Neuronal stem cell (in vitro differentiated cells): Measurements from ENCODE around the gene CACNA1I.

ENCODE experiments used
- DNase-seq: peaks from one replicate; pipeline ENCODE4 v3.0.0-alpha.2; 2013; ENCODE audit warnings: low spot score
- H2AFZ ChIP-seq: one replicate; pipeline ENCODE4 v1.6.1; 2013; ENCODE audit warnings: mild to moderate bottlenecking, low read length, inconsistent platforms
- H2AK5ac ChIP-seq: 2 replicates; pipeline ENCODE4 v1.6.1; 2013; ENCODE audit warnings: low read depth, mild to moderate bottlenecking, inconsistent platforms, low read length, moderate library complexity, mixed read lengths
- H2BK120ac ChIP-seq: 2 replicates; pipeline ENCODE4 v1.6.1; 2013; ENCODE audit warnings: low read depth, mild to moderate bottlenecking, inconsistent platforms, low read length, moderate library complexity, mixed read lengths
- H2BK12ac ChIP-seq: one replicate; pipeline ENCODE4 v1.6.1; 2013; ENCODE audit warnings: low read length, inconsistent platforms
- H2BK15ac ChIP-seq: 2 replicates; pipeline ENCODE4 v1.6.1; 2013; ENCODE audit warnings: mild to moderate bottlenecking, low read length, inconsistent platforms, mixed read lengths
- H2BK5ac ChIP-seq: one replicate; pipeline ENCODE4 v1.6.1; 2013; ENCODE audit warnings: inconsistent platforms, mild to moderate bottlenecking, low read length, moderate library complexity
- H3K14ac ChIP-seq: one replicate; pipeline ENCODE4 v1.6.1; 2013; ENCODE audit warnings: low read length, inconsistent platforms
- H3K18ac ChIP-seq: 2 replicates; pipeline ENCODE4 v1.6.1; 2013; ENCODE audit warnings: low read length, inconsistent platforms
- H3K23ac ChIP-seq: 2 replicates; pipeline ENCODE4 v1.6.1; 2013; ENCODE audit warnings: low read depth, mild to moderate bottlenecking, mixed read lengths, low read length, inconsistent platforms; ENCODE audit not compliant: poor library complexity
- H3K27ac ChIP-seq: replicated peaks from 3 replicates; pipeline ENCODE4 v1.5.1; 2013; ENCODE audit warnings: low read length, inconsistent platforms
- H3K27me3 ChIP-seq, 3 experiments: 2 replicates each; pipeline ENCODE4 v1.6.1; 2013; ENCODE audit warnings: low read length in 3 of 3, mild to moderate bottlenecking in 2 of 3, inconsistent platforms in 1 of 3, low read depth in 1 of 3, mixed read lengths in 1 of 3, moderate library complexity in 1 of 3; ENCODE audit not compliant: control insufficient read depth in 3 of 3, insufficient read depth in 3 of 3
- H3K36me3 ChIP-seq, 2 donors: replicated peaks in 1 of 2; 2 replicates each; pipeline ENCODE4 v1.6.1; 2013; ENCODE audit warnings: low read length in 2 of 2; ENCODE audit not compliant: control insufficient read depth in 2 of 2, insufficient read depth in 2 of 2
- H3K4ac ChIP-seq: 2 replicates; pipeline ENCODE4 v1.6.1; 2013; ENCODE audit warnings: inconsistent platforms, mild to moderate bottlenecking, low read length, moderate library complexity
- H3K4me1 ChIP-seq, 2 donors: 1 replicate in 1 of 2; 2 replicates in 1 of 2; pipeline ENCODE4 v1.6.1; 2013; ENCODE audit warnings: low read length in 2 of 2, low read depth in 1 of 2; ENCODE audit not compliant: control insufficient read depth in 2 of 2, insufficient read depth in 1 of 2
- H3K4me2 ChIP-seq: one replicate; pipeline ENCODE4 v1.6.1; 2013; ENCODE audit warnings: mild to moderate bottlenecking, low read length, inconsistent platforms; ENCODE audit not compliant: insufficient read depth, poor library complexity, severe bottlenecking
- H3K4me3 ChIP-seq, 2 donors: 2 replicates each; pipeline ENCODE4 v1.5.1; 2013; ENCODE audit warnings: low read length in 2 of 2, mild to moderate bottlenecking in 2 of 2, inconsistent platforms in 1 of 2, moderate library complexity in 1 of 2
- H3K79me1 ChIP-seq: one replicate; pipeline ENCODE4 v1.6.1; 2013; ENCODE audit warnings: low read depth, mild to moderate bottlenecking, inconsistent platforms, low read length, moderate library complexity
- H3K9ac ChIP-seq: one replicate; pipeline ENCODE4 v1.6.1; 2013; ENCODE audit warnings: mild to moderate bottlenecking, low read depth, low read length, inconsistent platforms; ENCODE audit not compliant: poor library complexity
- H3K9me3 ChIP-seq, 2 donors: replicated peaks in 1 of 2; 2 replicates each; pipeline versions ENCODE3 to v1.6.1; 2013; ENCODE audit warnings: low read length in 2 of 2, mild to moderate bottlenecking in 2 of 2, inconsistent platforms in 1 of 2, low read depth in 1 of 2, mixed read lengths in 1 of 2, moderate library complexity in 1 of 2; ENCODE audit not compliant: control insufficient read depth in 2 of 2, insufficient read depth in 1 of 2
- H4K8ac ChIP-seq: one replicate; pipeline ENCODE4 v1.6.1; 2013; ENCODE audit warnings: low read depth, mild to moderate bottlenecking, inconsistent platforms, low read length, moderate library complexity
- H4K91ac ChIP-seq: one replicate; pipeline ENCODE4 v1.6.1; 2013; ENCODE audit warnings: low read length, low read depth, mild to moderate bottlenecking, inconsistent platforms; ENCODE audit not compliant: poor library complexity
- WGBS, 2 donors: extraction: QIAGEN DNeasy Blood & Tissue Kit; methylation state at CpG; one replicate each; pipeline ENCODE4 v1.1.7; 2013; ENCODE audit warnings: missing lambda C conversion rate in 2 of 2, mixed read lengths in 1 of 2; ENCODE audit not compliant: insufficient read length in 2 of 2, insufficient replicate concordance in 1 of 2; ENCODE audit errors: extremely low coverage in 2 of 2; 5-methylcytosine and 5-hydroxymethylcytosine counted together

The CACNA1I gene

DNA sequence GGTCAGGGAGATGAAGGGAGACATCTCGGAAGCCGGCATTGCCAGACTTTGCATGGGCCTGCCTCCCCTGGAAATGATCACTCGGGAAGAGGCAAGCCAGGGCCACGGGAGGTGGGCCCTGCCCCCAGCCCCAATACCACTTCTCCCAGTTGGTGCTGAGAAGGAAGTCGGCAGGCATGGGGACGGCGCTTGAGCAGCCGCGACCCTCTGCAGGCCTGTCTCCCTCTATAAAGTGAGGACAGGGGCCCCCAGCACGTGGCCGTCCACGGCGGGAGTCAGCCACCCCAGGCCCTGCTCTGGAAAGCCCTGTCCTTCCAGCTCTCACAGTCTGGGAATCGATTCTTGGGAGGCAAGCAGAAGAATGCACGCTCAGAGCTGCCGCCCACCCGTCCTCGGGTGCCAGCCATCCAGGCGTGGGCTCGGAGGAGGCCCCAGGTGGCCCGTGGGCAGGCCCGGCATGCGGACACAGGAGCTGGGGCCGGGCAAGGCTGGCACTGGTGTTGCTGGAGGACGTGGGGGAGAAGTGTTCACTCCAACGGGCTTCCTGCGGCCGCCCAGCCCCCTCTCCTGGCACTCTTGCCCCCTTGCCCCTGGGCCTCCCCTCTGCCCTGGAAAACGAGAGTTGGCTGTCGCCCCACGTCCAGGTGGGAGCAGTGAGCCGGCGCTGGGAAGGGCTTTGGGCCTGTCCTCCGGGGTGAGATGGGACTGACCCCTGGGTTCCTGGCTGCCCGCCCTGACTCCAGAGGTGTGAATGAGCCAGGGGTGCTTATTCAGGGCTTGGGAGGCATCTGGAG, 77.5 kb downstream of the CACNA1I start:
- Histone ChIP-seq H2AFZ (no peak overlapping the region), H3K4me2 (no peak overlapping the region), H3K36me3 (no peaks in the 10 kb centered on the region)

DNA sequence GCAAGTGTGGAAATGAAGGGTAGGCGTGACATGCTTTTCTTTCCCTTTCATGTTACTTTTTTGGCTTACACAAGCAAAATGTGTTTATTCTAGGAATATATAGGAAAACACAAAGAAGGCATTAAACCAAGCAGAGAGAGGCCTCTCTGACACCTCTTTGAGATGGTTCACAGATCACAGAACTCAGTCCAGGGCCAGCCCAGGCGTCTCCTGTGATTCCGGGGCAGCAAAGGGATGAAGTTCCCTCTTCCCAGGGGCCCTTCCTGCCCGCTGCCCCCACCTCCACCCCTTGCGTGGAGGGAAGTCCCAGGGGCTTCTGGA, 78.0 kb downstream of the CACNA1I start:
- Histone ChIP-seq H3K9ac (no peak overlapping the region), H2AK5ac (no peak overlapping the region), H3K23ac (no peak overlapping the region), H2BK12ac (no peak overlapping the region), H3K9me3 (peaks cover 0 to 4% of the 10 kb centered on the region in 2 donors), H2BK120ac (no peak overlapping the region), H4K91ac (no peak overlapping the region), H3K14ac (no peak overlapping the region), H4K8ac (no peak overlapping the region), H3K27me3 (peaks cover 0 to 31% (median 0%) of the 10 kb centered on the region in 3 experiments), H2BK15ac (no peak overlapping the region), H3K18ac (no peak overlapping the region), H3K4ac (no peak overlapping the region), H3K79me1 (peaks cover 2% of the 10 kb centered on the region), H2BK5ac (no peak overlapping the region), H3K27ac (no peak overlapping the region), H2AFZ (no peak overlapping the region), H3K4me1 (peaks cover 0 to 8% of the 10 kb centered on the region in 2 donors), H3K4me3 (no peak overlapping the region), H3K4me2 (no peak overlapping the region), H3K36me3 (no peaks in the 10 kb centered on the region)
- no peak for DNase-seq
- WGBS, 2 donors: no CpG with 5 or more reads among the region's 5 CpGs

More for the DNA sequence above, 77.5 kb downstream of the CACNA1I start:
- H3K4me1 ChIP-seq: peaks cover 0 to 8% of the 10 kb centered on the region in 2 donors
- H2BK12ac ChIP-seq: no peak overlapping the region
- peaks cover 0 to 31% (median 0%) of the 10 kb centered on the region in 3 experiments for H3K27me3 ChIP-seq
- H2AK5ac ChIP-seq: peak overlapping the region; percentile 68
- H2BK120ac ChIP-seq: no peak overlapping the region
- no peak for DNase-seq
- H3K4me3 ChIP-seq: no peak overlapping the region
- H3K27ac ChIP-seq: no peak overlapping the region
- H3K4ac ChIP-seq: peak overlapping the region; percentile 84
- H3K18ac ChIP-seq: peak overlapping the region; percentile 89
- peak overlapping the region; percentile 56 for H3K14ac ChIP-seq
- no peak overlapping the region for H2BK5ac ChIP-seq
- peaks cover 2% of the 10 kb centered on the region for H3K79me1 ChIP-seq
- H3K9me3 ChIP-seq: peaks cover 0 to 4% of the 10 kb centered on the region in 2 donors
- H2BK15ac ChIP-seq: no peak overlapping the region
- H3K23ac ChIP-seq: peak overlapping the region; percentile 73
- H4K91ac ChIP-seq: no peak overlapping the region
- WGBS, 2 donors: no CpG with 5 or more reads among the region's 35 CpGs
- no peak overlapping the region for H4K8ac ChIP-seq
- H3K9ac ChIP-seq: peak overlapping the region; percentile 44

DNA sequence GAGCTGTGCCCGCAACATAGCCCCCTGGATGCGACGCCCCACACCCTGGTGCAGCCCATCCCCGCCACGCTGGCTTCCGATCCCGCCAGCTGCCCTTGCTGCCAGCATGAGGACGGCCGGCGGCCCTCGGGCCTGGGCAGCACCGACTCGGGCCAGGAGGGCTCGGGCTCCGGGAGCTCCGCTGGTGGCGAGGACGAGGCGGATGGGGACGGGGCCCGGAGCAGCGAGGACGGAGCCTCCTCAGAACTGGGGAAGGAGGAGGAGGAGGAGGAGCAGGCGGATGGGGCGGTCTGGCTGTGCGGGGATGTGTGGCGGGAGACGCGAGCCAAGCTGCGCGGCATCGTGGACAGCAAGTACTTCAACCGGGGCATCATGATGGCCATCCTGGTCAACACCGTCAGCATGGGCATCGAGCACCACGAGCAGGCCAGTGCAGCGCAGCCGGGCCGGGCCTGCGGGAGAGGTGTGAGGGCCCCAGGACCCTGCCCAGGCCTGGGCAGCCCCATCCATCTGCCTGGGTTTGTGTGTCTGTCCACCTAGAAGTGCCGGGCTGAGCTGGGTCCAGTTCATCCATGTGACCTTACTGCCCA, 79.0 kb downstream of the CACNA1I start:
- peak overlapping the region; percentile 82 for H2BK5ac ChIP-seq
- no peak overlapping the region for H3K27ac ChIP-seq
- peak overlapping the region; percentile 41 for H2BK12ac ChIP-seq
- H3K4me1 ChIP-seq: peaks cover 0 to 8% of the 10 kb centered on the region in 2 donors
- H2AFZ ChIP-seq: no peak overlapping the region
- no peak overlapping the region for H3K4me3 ChIP-seq
- peak overlapping the region; percentile 81 for H2BK15ac ChIP-seq
- peak overlapping the region; percentile 92 for H4K91ac ChIP-seq
- peak overlapping the region; percentile 58 for H3K18ac ChIP-seq
- peak overlapping the region; percentile 81 for H2AK5ac ChIP-seq
- DNase-seq: no peak
- peak overlapping the region; percentile 53 for H3K4ac ChIP-seq
- H3K4me2 ChIP-seq: no peak overlapping the region
- H3K36me3 ChIP-seq: no peaks in the 10 kb centered on the region
- H3K14ac ChIP-seq: peak overlapping the region; percentile 89
- H3K79me1 ChIP-seq: peaks cover 2% of the 10 kb centered on the region
- H3K23ac ChIP-seq: peak overlapping the region; percentile 45
- H3K27me3 ChIP-seq: peaks cover 0 to 31% (median 0%) of the 10 kb centered on the region in 3 experiments
- peak overlapping the region; percentile 44 for H3K9ac ChIP-seq
- H3K9me3 ChIP-seq: peaks cover 0 to 4% of the 10 kb centered on the region in 2 donors
- no CpG with 5 or more reads among the region's 41 CpGs for WGBS, 2 donors
- H4K8ac ChIP-seq: no peak overlapping the region
- no peak overlapping the region for H2BK120ac ChIP-seq
